ENCODE measurements around the gene CNNM3. TPM values are rescaled to one million over a fixed set of nuclear protein-coding genes. Genes with fewer than 3 reads are reported as not detected.

CNNM3 gene
- total RNA-seq, 1 donor from 2014 or later = 9.0 TPM

- no peak for DNase-seq (ENCODE audit: low spot score)
Observed at GRCh38 chr2:96838345-96839292, 22.6 kb downstream of the CNNM3 start.

- DNase-seq (ENCODE audit: low spot score) = no peak
Observed at GRCh38 chr2:96839293-96839874, 23.3 kb downstream of the CNNM3 start.

GRCh38 chr2:96839875-96840850 is 24.1 kb downstream of the CNNM3 start:
- no peak for DNase-seq (ENCODE audit: low spot score)

- no peak for DNase-seq (ENCODE audit: low spot score)
Observed at GRCh38 chr2:96841701-96842495, 25.8 kb downstream of the CNNM3 start.

- no peak for DNase-seq (ENCODE audit: low spot score)
Observed at GRCh38 chr2:96842600-96842999, 26.5 kb downstream of the CNNM3 start.

GRCh38 chr2:96843538-96844268 is 27.6 kb downstream of the CNNM3 start, which contains the start of gene ANKRD23:
ANKRD23 (minus strand) TSS chr2:96844021; CDS start chr2:96843992, 29 bp downstream.
- no peak for DNase-seq (ENCODE audit: low spot score)

- DNase-seq (ENCODE audit: low spot score) = no peak
Observed at GRCh38 chr2:96844405-96844808, 28.3 kb downstream of the CNNM3 start.

- no peak for DNase-seq (ENCODE audit: low spot score)
Observed at GRCh38 chr2:96846825-96847224, 30.8 kb downstream of the CNNM3 start.

GRCh38 chr2:96847586-96847985 is 31.5 kb downstream of the CNNM3 start:
- DNase-seq (ENCODE audit: low spot score) = no peak

- no peak for DNase-seq (ENCODE audit: low spot score)
Observed at GRCh38 chr2:96848264-96848663, 32.2 kb downstream of the CNNM3 start.

- DNase-seq (ENCODE audit: low spot score) = no peak
Observed at GRCh38 chr2:96852667-96853066, 36.6 kb downstream of the CNNM3 start.

- no peak for DNase-seq (ENCODE audit: low spot score)
Observed at GRCh38 chr2:96853321-96853720, 37.3 kb downstream of the CNNM3 start.

GRCh38 chr2:96856776-96857666 is 41.0 kb downstream of the CNNM3 start:
- DNase-seq (ENCODE audit: low spot score) = no peak

- DNase-seq (ENCODE audit: low spot score) = peak; percentile 98
Observed at GRCh38 chr2:96857667-96858372, 41.8 kb downstream of the CNNM3 start, which contains the start of gene ANKRD39. ANKRD39 (minus strand) TSS chr2:96858016; CDS start chr2:96857987, 29 bp downstream.

- no peak for DNase-seq (ENCODE audit: low spot score)
Observed at GRCh38 chr2:96859099-96859649, 43.1 kb downstream of the CNNM3 start.

GRCh38 chr2:96859681-96860064 is 43.6 kb downstream of the CNNM3 start:
- DNase-seq (ENCODE audit: low spot score) = no peak
